Stimulated activated CD4-positive, alpha-beta T cell treated with anti-CD3 and anti-CD28 coated beads, Interleukin-2, amount 100 ng/mL, for 48 hours (primary cell): ENCODE results near the gene MCC.

ENCODE experiments used
- DNase-seq, 2 donors: peaks; one replicate each; pipeline ENCODE4 v3.0.0-alpha.2; 2020

Gene MCC

GRCh38 chr5:113217619-113218184 is 270.6 kb downstream of the MCC start:
- DNase-seq, result no peak

GRCh38 chr5:113216545-113216944 is 271.7 kb downstream of the MCC start:
- DNase-seq, result no peak

GRCh38 chr5:113215401-113216060 is 272.7 kb downstream of the MCC start:
- no peak for DNase-seq

- DNase-seq, result no peak
Measured at GRCh38 chr5:113214606-113215323, 273.5 kb downstream of the MCC start.

GRCh38 chr5:113213551-113214425 is 274.5 kb downstream of the MCC start:
- DNase-seq, result no peak

GRCh38 chr5:113212244-113212920 is 275.9 kb downstream of the MCC start:
- no peak for DNase-seq

- no peak for DNase-seq
Measured at GRCh38 chr5:113209498-113209897, 278.8 kb downstream of the MCC start.

GRCh38 chr5:113205807-113206206 is 282.4 kb downstream of the MCC start:
- no peak for DNase-seq

- DNase-seq, result no peak
Measured at GRCh38 chr5:113205323-113205722, 282.9 kb downstream of the MCC start.

GRCh38 chr5:113204525-113205161 is 283.6 kb downstream of the MCC start:
- DNase-seq, result no peak

GRCh38 chr5:113203916-113204315 is 284.3 kb downstream of the MCC start:
- no peak for DNase-seq

GRCh38 chr5:113202746-113203716 is 285.2 kb downstream of the MCC start:
- no peak for DNase-seq

- DNase-seq, result no peak
Measured at GRCh38 chr5:113202287-113202686, 286.0 kb downstream of the MCC start.

GRCh38 chr5:113201715-113202114 is 286.5 kb downstream of the MCC start:
- no peak for DNase-seq

- no peak for DNase-seq
Measured at GRCh38 chr5:113199122-113199905, 288.9 kb downstream of the MCC start.

- no peak for DNase-seq
Measured at GRCh38 chr5:113197456-113198200, 290.6 kb downstream of the MCC start.

GRCh38 chr5:113195771-113196170 is 292.5 kb downstream of the MCC start:
- no peak for DNase-seq

- no peak for DNase-seq
Measured at GRCh38 chr5:113195251-113195650, 293.0 kb downstream of the MCC start.

- no peak for DNase-seq
Measured at GRCh38 chr5:113194591-113194990, 293.7 kb downstream of the MCC start.
